ENCODE measurements around the gene CPN2. TPM values are rescaled to one million over a fixed set of nuclear protein-coding genes. Genes with fewer than 3 reads are reported as not detected.

CPN2 gene
- total and polyA plus RNA-seq, 2 of the 8 experiments (the other 6 are each of a cell fraction or from before 2014, with no cell fraction given), result 0.03 TPM; not detected in 1

DNA sequence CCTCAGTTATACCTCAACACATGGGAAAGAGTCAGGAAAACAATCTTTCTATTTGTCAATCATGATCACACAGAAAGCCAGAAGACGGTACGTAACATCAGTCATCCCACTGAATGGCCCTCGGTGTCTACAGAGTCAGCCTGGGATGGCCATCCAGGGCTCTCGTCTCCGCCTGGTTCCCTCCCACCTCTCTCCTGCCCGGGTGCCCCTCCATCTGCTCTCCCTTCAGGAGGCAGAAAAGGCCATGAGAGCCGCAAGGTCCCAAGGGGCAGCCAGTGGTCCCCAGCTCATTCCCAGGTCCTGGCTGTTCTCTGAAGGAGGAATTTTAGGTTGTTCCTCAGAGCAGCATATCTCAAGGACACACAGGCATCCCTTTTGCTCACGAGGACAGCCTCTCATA, 22.8 kb upstream of the CPN2 start (continued):
- TF ChIP-seq TBP (IDR thresholded peaks at IDR 0.05; ENCODE audit: low read depth, low read length) (no peak), TAF7 (optimal IDR thresholded peaks at IDR 0.05; ENCODE audit: borderline replicate concordance, low read depth, low read length) (no peak), KDM1A (IDR thresholded peaks at IDR 0.05; ENCODE audit: borderline replicate concordance, low read length) (no peak), TAF1 (IDR thresholded peaks at IDR 0.05; ENCODE audit: low read depth, low read length) (no peak)

Measured in H1 (cell line).